ENCODE measurements around the gene XRN2.
"Not testable (repeated sequence)": the region's sequence is repeated elsewhere in the genome, so short reads cannot be mapped to it uniquely, and the experiment has no call there.

Gene XRN2

GRCh38 chr20:21352703-21353102 is 49.6 kb downstream of the XRN2 start:
- DNase-seq, result no peak

- no peak for DNase-seq
Measured at GRCh38 chr20:21353236-21353635, 50.1 kb downstream of the XRN2 start.

- no peak for DNase-seq
Measured at GRCh38 chr20:21355981-21356380, 52.9 kb downstream of the XRN2 start.

GRCh38 chr20:21356386-21356785 is 53.3 kb downstream of the XRN2 start:
- DNase-seq, result no peak

GRCh38 chr20:21357844-21358243 is 54.7 kb downstream of the XRN2 start:
- no peak for DNase-seq

- no peak for DNase-seq
Measured at GRCh38 chr20:21358737-21359136, 55.6 kb downstream of the XRN2 start.

GRCh38 chr20:21360705-21361104 is 57.6 kb downstream of the XRN2 start:
- DNase-seq, result no peak

GRCh38 chr20:21361266-21361665 is 58.1 kb downstream of the XRN2 start:
- no peak for DNase-seq

- no peak for DNase-seq
Measured at GRCh38 chr20:21364413-21364812, 61.3 kb downstream of the XRN2 start.

GRCh38 chr20:21365771-21366170 is 62.6 kb downstream of the XRN2 start:
- no peak for DNase-seq

- DNase-seq, result not testable (repeated sequence)
Measured at GRCh38 chr20:21366273-21366672, 63.1 kb downstream of the XRN2 start.

- DNase-seq, result no peak
Measured at GRCh38 chr20:21368791-21369190, 65.7 kb downstream of the XRN2 start.

- no peak for DNase-seq
Measured at GRCh38 chr20:21371193-21371592, 68.1 kb downstream of the XRN2 start.

- DNase-seq, result no peak
Measured at GRCh38 chr20:21372016-21372415, 68.9 kb downstream of the XRN2 start.

GRCh38 chr20:21373436-21373835 is 70.3 kb downstream of the XRN2 start:
- no peak for DNase-seq

- no peak for DNase-seq
Measured at GRCh38 chr20:21376626-21377025, 73.5 kb downstream of the XRN2 start.

- no peak for DNase-seq
Measured at GRCh38 chr20:21377701-21378100, 74.6 kb downstream of the XRN2 start.

- no peak for DNase-seq
Measured at GRCh38 chr20:21378259-21378658, 75.1 kb downstream of the XRN2 start.

- no peak for DNase-seq
Measured at GRCh38 chr20:21380711-21381110, 77.6 kb downstream of the XRN2 start.

GRCh38 chr20:21381619-21382018 is 78.5 kb downstream of the XRN2 start:
- DNase-seq, result no peak

- no peak for DNase-seq
Measured at GRCh38 chr20:21384308-21384892, 81.3 kb downstream of the XRN2 start.

GRCh38 chr20:21386111-21386510 is 83.0 kb downstream of the XRN2 start:
- DNase-seq, result no peak

GRCh38 chr20:21387528-21387927 is 84.4 kb downstream of the XRN2 start:
- DNase-seq, result no peak

GRCh38 chr20:21388566-21388965 is 85.4 kb downstream of the XRN2 start:
- DNase-seq, result no peak

- DNase-seq, result no peak
Measured at GRCh38 chr20:21389368-21389767, 86.2 kb downstream of the XRN2 start.

- DNase-seq, result no peak
Measured at GRCh38 chr20:21390768-21391167, 87.6 kb downstream of the XRN2 start.

Measured in right hindlimb (tissue), 1 donor.